Skin of body (tissue), 2 donors: Measurements from ENCODE around the gene GFAP. TPM values are rescaled to one million over a fixed set of nuclear protein-coding genes. Genes with fewer than 3 reads are reported as not detected.

ENCODE experiments used
- DNase-seq: peaks from one replicate; lab custom pipeline; 2025; lab: John Stamatoyannopoulos, UW
- total RNA-seq: library from RNA; depleted of rRNA; stranded (reverse); fragments of >200 nt; gene quantifications from one replicate; pipeline ENCODE4 v1.2.3, GENCODE V29; 2014

GFAP gene
- total RNA-seq, 1 donor from 2014 or later = 0.69 TPM

GRCh38 chr17:44932096-44932786, 16.9 kb upstream of the GFAP start:
- DNase-seq = no peak

DNA sequence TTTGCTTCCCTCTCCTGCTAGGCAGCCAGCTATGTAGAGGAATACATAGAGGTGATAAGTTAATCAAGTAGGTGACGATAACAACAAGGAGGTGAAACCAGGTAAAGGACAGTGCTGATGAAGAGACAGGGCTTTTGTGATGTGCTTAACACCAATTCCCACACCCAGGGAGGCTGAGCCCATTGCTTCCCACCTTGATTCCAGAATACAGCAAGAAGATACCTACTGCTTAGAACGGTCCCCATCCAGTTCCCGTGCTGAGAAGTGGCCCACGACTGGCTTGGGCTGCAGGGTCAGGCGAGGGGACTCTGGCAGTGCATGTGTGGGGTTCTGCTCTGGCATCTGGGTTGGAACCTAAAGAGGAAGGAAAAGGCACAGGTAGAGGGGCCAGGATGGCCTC, 16.1 kb upstream of the GFAP start:
- DNase-seq = no peak

DNA sequence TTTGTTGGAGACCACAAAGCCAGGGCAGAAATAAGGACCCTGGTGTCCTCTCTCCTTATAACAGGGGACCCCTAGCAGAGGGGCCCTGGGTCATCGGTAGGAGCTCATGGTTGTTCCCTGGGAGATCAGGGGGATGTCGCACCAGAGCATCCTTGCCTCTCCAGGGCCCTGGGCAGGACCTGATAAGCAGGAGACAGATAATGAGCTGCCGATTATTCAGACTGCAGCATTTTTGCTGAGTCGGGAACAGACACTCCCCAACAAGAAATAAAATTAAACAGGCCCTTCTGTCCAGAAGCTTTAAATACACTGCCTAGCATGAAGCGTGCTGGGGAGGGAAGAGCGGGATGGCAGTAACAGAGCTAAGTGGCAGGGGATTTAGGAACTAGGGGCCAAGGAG, 15.4 kb upstream of the GFAP start:
- DNase-seq = no peak

DNA sequence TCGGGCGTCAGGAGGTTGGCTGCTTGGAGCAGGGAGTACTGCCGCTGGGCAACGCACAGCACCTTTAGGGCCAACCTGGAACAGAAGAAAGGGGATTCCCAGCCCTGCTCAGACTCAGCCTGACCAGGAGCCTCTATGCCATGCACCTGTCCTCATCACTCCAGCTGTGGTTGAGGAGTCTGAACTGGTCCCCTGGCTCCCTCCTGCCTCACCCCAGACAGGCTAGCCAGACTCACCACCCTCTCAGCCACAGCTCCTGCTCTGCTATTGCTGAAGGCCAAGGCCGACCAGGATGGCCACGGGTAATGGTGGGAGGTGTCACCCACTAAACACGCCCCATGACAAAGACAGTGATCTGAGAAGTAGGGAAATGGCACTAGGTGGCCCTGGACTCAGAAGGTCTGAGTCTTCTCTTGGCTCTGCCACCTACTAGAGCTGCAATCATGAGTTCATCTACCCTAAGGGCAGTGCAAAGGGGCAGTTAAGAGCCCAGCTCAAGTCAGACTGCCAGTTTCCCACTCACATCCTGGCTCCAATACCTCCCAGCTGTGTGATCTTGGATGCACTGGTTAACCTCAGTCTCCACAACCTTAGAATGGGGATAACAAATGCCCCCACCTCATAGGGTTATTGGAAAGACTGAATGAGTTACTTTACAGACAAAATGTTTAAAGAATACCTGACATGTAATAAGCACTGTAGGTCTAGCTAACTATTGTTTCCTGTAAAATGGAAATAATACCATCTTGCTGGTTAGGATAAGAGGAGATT, 13.8 kb upstream of the GFAP start:
- no peak for DNase-seq

GRCh38 chr17:44928136-44928535, 12.8 kb upstream of the GFAP start:
- DNase-seq = no peak

DNA sequence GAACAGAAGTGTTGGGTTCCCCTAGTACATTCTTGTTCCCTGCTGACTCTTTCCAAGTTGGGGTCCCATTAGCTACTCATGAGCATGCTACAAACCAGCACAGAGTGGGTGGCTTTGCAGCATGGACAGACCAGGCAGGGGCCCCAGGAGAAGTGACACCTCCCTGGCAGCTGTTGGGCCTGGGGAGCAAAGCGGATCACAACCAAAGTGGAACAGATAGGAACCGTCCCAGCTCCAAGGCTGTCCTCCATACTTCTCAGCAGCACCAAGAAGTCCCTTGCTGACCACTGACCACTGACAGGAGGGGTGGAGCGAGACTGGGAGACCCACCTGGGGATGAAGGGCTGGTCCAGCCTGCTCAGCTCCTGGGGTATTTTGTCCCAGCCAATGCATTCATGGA, 12.4 kb upstream of the GFAP start:
- no peak for DNase-seq

- no peak for DNase-seq
These were observed 11.7 kb upstream of the GFAP start for GRCh38 chr17:44926821-44927525.

GRCh38 chr17:44925731-44926697, 10.7 kb upstream of the GFAP start:
- DNase-seq = no peak

- no peak for DNase-seq
These were observed 8.8 kb upstream of the GFAP start for GRCh38 chr17:44924107-44924544.

DNA sequence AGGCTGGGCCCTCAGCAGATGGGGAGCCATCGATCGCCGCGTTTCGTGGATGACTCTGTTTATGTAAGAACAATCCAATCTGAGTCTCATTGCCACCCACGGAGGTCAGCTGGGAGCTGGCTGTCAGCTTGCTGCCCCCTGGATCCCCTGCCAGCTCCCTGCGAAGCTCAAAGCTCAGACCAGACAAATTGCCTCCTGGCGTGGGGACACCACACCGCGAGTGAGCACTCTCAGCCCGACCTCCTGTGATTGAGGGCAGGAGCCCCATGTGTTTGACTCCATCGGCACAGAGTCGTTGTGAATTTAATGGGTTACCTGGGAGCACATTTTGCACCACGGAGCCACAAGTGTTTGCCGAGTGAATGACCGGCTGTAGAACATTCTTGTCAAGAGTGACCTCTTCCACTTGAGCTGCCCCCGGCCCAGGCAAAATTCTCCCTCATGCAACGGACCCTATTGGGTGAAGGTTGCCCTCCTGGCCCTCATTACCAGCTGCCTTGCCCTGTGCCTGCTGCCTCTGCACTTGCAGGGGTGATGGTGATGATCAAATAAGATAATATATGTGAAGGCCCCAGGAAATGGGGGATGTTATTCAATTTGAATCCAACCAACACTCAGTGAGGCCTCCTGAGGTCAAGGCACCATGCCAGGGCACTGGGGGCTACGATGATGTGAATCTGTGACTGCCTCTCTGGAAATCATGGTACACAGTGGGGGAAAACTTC, 7.6 kb upstream of the GFAP start:
- no peak for DNase-seq

- DNase-seq = no peak
These were observed 6.8 kb upstream of the GFAP start for GRCh38 chr17:44922136-44922535.

DNA sequence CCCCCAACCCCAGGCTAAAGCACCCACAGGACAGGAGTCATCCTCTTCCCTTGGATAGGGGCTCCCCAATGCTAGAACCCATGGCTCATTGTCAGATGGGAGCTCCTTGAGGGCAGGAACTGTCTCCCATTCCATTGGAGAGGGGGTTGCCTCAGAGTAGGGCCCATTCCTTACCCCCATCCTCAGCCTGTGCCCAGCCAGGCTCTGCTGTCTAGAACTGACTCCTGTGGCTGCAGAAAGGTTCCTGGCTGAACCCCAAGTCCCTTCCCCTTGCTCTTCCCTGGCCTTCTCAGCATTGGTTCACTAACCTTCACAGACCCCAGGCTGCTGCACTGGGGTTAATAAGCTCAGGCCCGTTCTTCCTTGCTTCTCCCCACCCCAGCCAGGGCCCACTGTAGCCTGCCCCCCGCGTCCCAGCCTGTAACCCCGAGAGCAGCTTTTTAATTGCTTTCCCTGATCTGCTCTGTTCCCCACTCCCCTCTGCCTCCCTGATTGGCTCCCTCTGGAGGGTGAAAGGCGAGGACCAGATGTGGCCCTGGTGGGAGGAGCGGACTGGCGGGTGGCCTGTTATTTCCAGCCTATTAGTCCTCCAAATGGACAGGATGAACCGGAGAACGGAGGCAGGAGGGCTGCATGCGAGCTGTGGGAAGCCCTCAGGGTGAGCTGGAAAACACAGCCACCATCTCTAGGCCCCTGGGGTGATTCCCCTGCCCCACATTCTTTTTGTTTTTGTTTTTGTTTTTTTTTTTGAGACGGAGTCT, 6.0 kb upstream of the GFAP start:
- no peak for DNase-seq

- no peak for DNase-seq
These were observed 5.3 kb upstream of the GFAP start for GRCh38 chr17:44920565-44920940.

DNA sequence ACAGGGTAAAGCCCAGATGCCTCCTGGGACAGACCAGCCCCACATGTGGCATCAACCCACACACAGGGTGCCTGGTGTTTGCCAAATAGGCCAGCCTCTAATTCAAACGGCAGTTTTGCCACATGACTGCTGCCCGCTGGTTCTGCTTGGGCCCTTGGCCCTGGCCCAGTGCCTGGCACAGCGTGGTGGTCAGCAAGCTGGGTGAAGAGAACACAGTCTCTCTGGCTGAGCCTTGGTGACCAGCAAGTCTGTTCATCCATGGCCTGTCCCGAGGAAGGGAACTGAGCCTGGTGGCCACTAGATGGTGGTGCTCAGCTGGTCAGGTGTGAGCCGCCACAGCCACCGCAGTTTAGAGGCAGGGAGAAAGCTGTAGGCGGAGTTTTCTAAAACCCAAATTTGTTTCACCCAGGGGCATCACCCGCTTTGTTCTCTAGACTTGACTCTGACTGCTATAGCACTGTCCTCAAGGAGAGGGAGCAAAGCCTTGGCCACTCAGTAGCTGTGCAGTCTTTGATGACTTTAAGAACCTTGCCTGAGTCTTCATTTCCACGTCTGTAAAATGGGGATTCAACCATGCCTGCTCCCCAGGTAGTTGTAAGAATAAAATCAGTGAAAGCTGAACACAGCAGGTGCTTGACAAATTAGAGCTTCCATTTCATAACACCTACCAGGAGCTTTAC, 4.7 kb upstream of the GFAP start:
- DNase-seq = no peak

DNA sequence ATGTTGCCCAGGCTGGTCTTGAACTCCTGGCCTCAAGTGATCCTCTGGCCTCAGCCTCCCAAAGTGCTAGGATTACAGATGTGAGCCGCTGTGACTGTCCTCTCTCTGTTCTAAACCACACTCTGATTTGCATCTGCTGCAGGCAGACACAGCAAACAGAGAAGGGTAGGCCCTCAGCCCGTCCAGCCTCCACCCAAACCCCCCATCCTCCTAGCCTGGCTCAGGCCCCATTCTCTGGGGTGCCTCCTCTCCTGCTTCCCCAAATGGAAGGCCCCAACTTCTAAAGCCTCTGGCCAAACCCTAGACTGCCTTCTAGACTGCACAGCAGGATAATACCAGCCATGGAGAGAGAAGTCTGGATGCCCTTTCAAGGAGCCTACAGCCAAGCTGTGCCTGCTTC, 4.1 kb upstream of the GFAP start:
- DNase-seq = no peak

- DNase-seq = no peak
These were observed 2.7 kb upstream of the GFAP start for GRCh38 chr17:44918006-44918405.

- no peak for DNase-seq
These were observed 2.2 kb upstream of the GFAP start for GRCh38 chr17:44917456-44917855.

DNA sequence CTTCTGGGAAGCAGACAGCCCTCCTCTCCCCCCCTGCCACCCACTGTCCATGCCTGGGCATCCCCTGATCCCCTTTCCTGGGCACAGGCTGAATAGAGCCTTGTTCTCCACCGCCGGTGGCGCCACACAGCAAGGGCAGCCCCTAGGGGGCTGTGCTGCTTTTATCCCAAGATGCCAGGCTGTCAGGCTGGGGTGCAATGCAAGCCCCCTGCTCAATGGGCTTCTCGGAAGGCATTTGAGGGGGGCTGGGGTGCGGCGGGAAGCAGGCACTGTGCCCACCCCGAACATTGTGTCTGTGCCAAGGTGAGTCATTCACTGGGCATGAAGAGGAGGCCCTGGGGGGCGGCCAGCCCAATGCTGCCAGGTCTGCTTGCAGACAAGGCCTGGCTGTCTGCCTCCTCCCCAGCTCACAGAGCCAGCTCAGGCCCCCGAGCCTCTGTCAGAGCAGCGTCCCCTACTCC, 1.5 kb upstream of the GFAP start:
- no peak for DNase-seq
